ENCODE results near the gene IPCEF1. TPM values are rescaled to one million over a fixed set of nuclear protein-coding genes. Genes with fewer than 3 reads are reported as not detected.

Gene IPCEF1
- polyA plus RNA-seq, 3 donors, result 14.7 to 29.7 (median 16.5) TPM

DNA sequence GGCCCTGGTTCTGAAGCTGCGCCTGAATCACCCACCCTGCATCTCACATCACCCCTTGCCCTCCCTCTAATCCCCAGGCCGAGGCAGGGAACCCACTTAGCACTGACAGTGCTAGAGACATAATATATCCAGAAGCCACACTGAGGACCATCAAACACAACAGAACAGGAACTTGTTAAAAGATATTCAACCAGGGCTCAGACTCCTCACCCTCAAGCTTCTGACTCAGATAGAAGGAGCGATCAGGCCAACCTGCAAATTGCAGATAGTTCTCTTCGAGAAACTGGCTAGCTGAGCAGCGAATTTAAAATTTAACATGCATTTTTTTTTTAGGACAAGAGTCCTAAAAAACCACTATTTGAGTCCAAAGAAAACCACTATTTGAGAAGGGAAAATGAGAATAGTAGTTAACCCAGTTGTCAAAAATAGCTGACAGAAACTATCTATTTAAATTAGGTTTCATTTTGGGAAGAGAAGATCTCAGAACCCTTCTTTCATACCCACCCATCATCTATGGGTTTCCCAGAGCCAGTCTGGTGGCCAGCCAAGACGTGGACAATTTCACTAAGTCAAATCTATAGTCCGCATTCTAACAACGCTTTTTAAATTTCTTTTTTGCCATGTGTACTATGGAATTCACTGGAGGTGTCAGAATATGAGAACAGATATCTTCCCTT, 222.0 kb downstream of the IPCEF1 start:
- H4K20me1 ChIP-seq (ENCODE audit: insufficient read depth, low read length), result no peaks in the 10 kb centered on the region
- no peak overlapping the region for H2AFZ ChIP-seq (ENCODE audit: insufficient read depth, low read depth, low read length, poor library complexity, severe bottlenecking)
- H3K27me3 Mint-ChIP-seq (ENCODE audit: low read depth in 3 of 3), result no peaks in the 10 kb centered on the region
- no peak for DNase-seq
- no peak overlapping the region for H3K4me2 ChIP-seq (replicated peaks; ENCODE audit: extremely low read depth, low read length, poor library complexity, severe bottlenecking)
- no peak overlapping the region for H3K4me3 Mint-ChIP-seq
- H3K4me1 Mint-ChIP-seq, result peaks cover 15% of the 10 kb centered on the region
- intact Hi-C loops (cut with micrococcal nuclease), result loop anchor here (10.0 kb wide), 2 partner anchors 220 to 660 kb away; partner anchors contain the start of gene IPCEF1 (in 1 of the 2)
- no peaks in the 10 kb centered on the region for H3K79me2 ChIP-seq (ENCODE audit: insufficient read depth, low read length)
- no peaks in the 10 kb centered on the region for H3K27me3 ChIP-seq (ENCODE audit: control insufficient read depth in 2 of 2, insufficient read depth in 2 of 2, low read length in 2 of 2)
- H3K36me3 Mint-ChIP-seq, result peaks cover 0 to 4% of the 10 kb centered on the region in 2 donors
- H3K27ac Mint-ChIP-seq, result no peak overlapping the region
- peaks cover 0 to 7% (median 6%) of the 10 kb centered on the region in 7 donors for H3K9me3 Mint-ChIP-seq
- H3K4me3 ChIP-seq (replicated peaks in 1 of 3; ENCODE audit: low read depth in 2 of 3, low read length in 3 of 3), result no peak overlapping the region
- no peak overlapping the region for H3K9ac ChIP-seq (ENCODE audit: insufficient read depth, low read length, poor library complexity, severe bottlenecking)
- no peaks in the 10 kb centered on the region for H3K36me3 ChIP-seq (replicated peaks in 1 of 2; ENCODE audit: control insufficient read depth in 1 of 2, insufficient read depth in 2 of 2, low read length in 2 of 2)
- peaks cover 14% of the 10 kb centered on the region in 2 donors for H3K4me1 ChIP-seq (ENCODE audit: control insufficient read depth in 1 of 2, insufficient read depth in 2 of 2, low read length in 2 of 2)
- no peak overlapping the region for H3K27ac ChIP-seq (ENCODE audit: low read depth in 1 of 2, low read length in 2 of 2)
- H3K9me3 ChIP-seq (replicated peaks in 1 of 2; ENCODE audit: control insufficient read depth in 1 of 2, insufficient read depth in 1 of 2, low read length in 2 of 2), result peaks cover 0 to 4% of the 10 kb centered on the region in 2 donors
- TF ChIP-seq CTCF (IDR thresholded peaks at IDR 0.05), result no peak
- 95% methylated on average over 2 of the region's 8 CpGs for WGBS (ENCODE audit: insufficient coverage)

GRCh38 chr6:154127657-154128056, 228.9 kb downstream of the IPCEF1 start:
- no peak overlapping the region for H3K27ac ChIP-seq (ENCODE audit: low read depth in 1 of 2, low read length in 2 of 2)
- Mint-ChIP-seq H3K27me3 (ENCODE audit: low read depth in 3 of 3) (no peaks in the 10 kb centered on the region), H3K27ac (no peak overlapping the region), H3K36me3 (no peaks in the 10 kb centered on the region), H3K9me3 (peaks cover 0 to 10% (median 4%) of the 10 kb centered on the region in 7 donors), H3K4me3 (no peak overlapping the region), H3K4me1 (peaks cover 35% of the 10 kb centered on the region)
- H3K4me3 ChIP-seq (replicated peaks in 1 of 3; ENCODE audit: low read depth in 2 of 3, low read length in 3 of 3), result no peak overlapping the region
- WGBS (ENCODE audit: insufficient coverage), result 67% methylated on average over 1 of the region's 2 CpGs
- intact Hi-C loops (cut with micrococcal nuclease), result no loop called here
- TF ChIP-seq CTCF (IDR thresholded peaks at IDR 0.05), result no peak
- no peak overlapping the region for H3K4me2 ChIP-seq (replicated peaks; ENCODE audit: extremely low read depth, low read length, poor library complexity, severe bottlenecking)
- no peak overlapping the region for H2AFZ ChIP-seq (ENCODE audit: insufficient read depth, low read depth, low read length, poor library complexity, severe bottlenecking)
- H3K4me1 ChIP-seq (ENCODE audit: control insufficient read depth in 1 of 2, insufficient read depth in 2 of 2, low read length in 2 of 2), result peaks cover 14 to 34% of the 10 kb centered on the region in 2 donors
- H3K9ac ChIP-seq (ENCODE audit: insufficient read depth, low read length, poor library complexity, severe bottlenecking), result no peak overlapping the region
- no peaks in the 10 kb centered on the region for H3K36me3 ChIP-seq (replicated peaks in 1 of 2; ENCODE audit: control insufficient read depth in 1 of 2, insufficient read depth in 2 of 2, low read length in 2 of 2)
- no peaks in the 10 kb centered on the region for H3K79me2 ChIP-seq (ENCODE audit: insufficient read depth, low read length)
- H3K9me3 ChIP-seq (replicated peaks in 1 of 2; ENCODE audit: control insufficient read depth in 1 of 2, insufficient read depth in 1 of 2, low read length in 2 of 2), result peaks cover 0 to 4% of the 10 kb centered on the region in 2 donors
- H4K20me1 ChIP-seq (ENCODE audit: insufficient read depth, low read length), result no peaks in the 10 kb centered on the region
- DNase-seq, result no peak
- H3K27me3 ChIP-seq (ENCODE audit: control insufficient read depth in 2 of 2, insufficient read depth in 2 of 2, low read length in 2 of 2), result no peaks in the 10 kb centered on the region

Data from CD14-positive monocyte (primary cell).